Right lung (tissue), 5 donors: ENCODE results near the gene CRISPLD2. TPM values are rescaled to one million over a fixed set of nuclear protein-coding genes. Genes with fewer than 3 reads are reported as not detected.
"Not testable (repeated sequence)": the region's sequence is repeated elsewhere in the genome, so short reads cannot be mapped to it uniquely, and the experiment has no call there.

Source experiments
- DNase-seq, 2 donors: peaks; one replicate each; pipeline ENCODE4 v3.0.0-alpha.2; 2013
- polyA plus RNA-seq, 5 donors: library from polyadenylated mRNA; unstranded; fragments of 120-200 nt; gene quantifications; one replicate each; pipeline versions ENCODE4 v1.2.1 to v1.2.3, GENCODE V29; 2013; ENCODE audit warnings: inconsistent platforms in 1 of 5, low replicate concordance in 1 of 5; ENCODE audit not compliant: insufficient read length in 5 of 5, insufficient read depth in 1 of 5

CRISPLD2 gene
- polyA plus RNA-seq, 5 donors, result 12.0 to 33.8 (median 20.6) TPM

DNA sequence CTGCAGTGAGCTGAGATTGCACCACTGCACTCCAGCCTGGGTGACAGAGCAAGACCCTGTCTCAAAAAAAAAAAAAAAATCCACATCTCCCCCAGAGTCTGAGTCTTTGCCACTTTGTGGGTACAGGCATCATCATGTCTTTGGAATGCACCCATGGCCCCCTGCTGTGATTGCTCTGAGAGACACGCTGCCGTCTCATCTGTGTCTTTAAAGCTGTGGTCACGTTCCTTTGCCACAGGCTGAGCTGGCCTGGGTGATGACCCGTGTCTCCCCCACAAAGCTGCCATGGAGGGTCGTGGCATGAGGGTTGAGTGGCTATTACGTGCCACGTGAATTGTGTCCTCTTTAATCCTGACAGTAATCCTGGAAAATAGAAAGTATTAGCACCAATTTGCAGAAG lies 20.2 kb downstream of the CRISPLD2 start:
- no peak for DNase-seq

DNA sequence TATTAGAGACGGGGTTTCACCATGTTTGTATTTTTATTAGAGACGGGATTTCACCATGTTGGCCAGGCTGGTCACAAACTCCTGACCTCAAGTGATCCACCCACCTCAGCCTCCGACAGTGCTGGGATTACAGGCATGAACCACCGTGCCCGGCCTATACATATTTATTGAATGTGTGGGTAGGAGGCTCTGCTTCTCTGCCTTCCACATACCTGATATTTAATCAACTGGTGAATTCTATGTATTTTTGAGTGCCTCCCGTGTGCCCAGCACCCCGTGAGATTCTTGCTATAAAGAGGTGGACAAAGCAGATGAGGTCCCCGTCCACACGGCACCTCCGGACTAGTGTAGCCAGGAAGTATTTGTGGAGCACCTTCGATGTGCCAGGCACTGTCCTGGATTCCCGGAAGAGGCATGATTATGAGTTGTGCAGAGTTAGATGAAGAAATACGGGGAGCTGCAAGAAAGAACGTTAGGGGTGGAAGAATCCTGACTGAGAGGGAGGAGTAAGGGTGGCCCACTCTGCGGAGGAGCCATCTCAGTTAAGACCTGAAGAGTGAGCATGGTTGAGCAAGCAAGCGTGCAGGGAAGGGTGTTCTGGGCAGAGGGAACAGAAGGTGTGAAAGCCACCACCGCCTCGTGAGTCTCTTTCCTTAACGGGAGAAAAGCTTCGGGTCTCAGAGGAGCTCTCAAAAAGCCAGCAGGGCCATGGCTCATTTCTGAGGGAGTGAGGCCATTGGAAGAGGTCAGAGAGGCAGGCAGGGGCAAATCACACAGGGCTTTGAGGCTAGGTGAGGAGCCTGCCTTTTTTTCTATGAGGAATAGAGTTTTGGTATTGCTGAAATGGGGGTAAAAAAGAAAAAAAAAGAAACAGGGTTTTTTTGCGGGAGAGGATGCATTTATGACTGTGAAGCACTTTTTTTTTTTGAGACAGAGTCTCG lies 21.2 kb downstream of the CRISPLD2 start:
- DNase-seq, result no peak

GRCh38 chr16:84841787-84842300 lies 22.1 kb downstream of the CRISPLD2 start:
- DNase-seq, result peak; percentile 55

DNA sequence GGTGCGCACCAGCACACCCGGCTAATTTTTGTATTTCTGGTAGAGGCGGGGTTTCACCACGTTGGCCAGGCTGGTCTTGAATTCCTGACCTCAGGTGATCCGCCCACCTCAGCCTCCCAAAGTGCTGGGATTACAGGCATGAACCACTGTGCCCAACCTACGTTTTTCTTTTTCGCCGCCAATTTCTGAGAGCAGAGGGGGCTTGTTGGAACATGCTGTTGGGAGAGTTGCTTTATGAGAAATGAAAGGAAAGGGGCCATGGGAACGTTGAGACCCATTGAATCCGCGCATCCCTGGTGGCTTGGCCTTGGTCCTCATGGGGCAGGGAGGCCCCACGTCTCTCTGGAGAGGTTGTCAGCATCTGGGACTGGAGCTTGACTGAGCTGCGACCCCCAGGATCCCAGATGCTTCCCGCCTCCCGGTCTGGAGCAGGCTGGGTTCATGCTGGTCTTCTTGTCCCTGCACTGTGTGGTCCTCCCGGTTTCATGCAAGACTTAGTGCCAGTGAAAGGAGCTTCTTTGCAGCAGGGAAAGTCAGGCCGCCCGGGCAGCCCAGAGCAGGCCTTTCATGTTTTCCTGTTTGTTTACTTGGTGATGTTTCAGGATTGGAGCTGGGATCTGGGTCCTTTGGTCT lies 22.8 kb downstream of the CRISPLD2 start:
- no peak for DNase-seq

DNA sequence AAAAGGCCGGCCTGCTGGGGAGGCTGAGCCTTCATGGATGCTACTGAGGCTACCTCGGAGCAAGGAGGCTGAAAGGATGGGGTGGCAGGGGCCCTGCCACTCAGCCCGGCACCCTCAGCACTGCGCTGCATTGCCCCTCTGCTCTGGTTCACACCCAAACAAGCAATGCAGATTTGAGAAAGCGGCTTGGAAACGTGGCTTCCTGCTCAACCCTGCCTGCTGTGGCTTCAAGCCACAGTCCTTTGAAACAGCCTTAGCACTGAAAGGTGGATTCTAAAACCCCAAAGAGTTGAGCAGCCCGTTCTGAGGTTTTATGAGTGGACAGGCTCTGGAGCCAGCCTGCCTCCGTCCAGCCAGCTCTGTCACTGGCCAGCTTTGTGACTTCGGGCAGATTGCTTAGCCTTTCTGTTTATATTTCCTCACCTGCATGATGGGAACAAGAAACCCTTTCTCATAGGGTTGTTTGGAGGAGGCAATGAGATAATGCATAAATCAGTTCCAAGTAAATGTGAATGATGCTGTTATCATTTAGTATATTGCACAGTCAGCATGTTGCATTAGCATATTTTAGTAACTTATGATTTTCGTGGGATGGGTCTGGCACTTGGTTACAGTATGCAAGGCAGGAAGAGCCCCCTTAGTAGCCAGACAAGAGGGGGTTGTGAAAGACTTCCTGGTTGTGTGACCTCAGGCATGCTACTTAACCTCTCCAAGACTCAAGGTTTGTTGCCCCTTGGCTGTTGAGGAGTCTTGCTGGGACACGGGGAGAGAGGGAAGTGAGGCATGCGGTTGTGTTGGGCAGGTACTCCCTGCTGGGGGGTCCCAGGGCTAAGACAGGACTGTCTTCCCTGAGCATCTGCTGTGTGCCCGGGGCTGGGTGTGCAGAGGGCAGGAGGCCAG lies 23.6 kb downstream of the CRISPLD2 start:
- no peak for DNase-seq

GRCh38 chr16:84844049-84844350 lies 24.2 kb downstream of the CRISPLD2 start:
- DNase-seq, result no peak

GRCh38 chr16:84844559-84845495 lies 25.0 kb downstream of the CRISPLD2 start:
- no peak for DNase-seq

DNA sequence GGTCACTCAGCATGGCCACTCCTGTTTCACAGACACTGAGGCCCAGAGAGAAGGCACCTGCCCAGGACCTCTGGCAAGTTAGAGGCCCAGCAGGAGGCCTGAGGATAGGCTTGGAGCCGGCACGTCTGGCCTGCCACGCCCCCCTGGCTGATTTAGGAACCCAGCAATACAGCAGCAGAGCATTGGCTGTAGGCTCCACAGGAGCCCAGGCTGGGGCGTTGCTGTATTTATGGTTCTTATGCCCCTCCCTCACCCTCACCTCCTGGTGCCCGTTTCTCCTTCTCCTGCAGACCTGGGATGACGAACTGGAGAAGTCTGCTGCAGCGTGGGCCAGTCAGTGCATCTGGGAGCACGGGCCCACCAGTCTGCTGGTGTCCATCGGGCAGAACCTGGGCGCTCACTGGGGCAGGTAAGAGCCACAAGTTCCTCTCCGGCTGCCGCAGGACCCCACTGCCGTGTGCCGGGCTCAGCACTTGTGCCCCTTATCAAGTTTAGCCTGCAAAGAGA lies 25.8 kb downstream of the CRISPLD2 start:
- DNase-seq, result no peak

GRCh38 chr16:84847564-84848355 lies 28.0 kb downstream of the CRISPLD2 start:
- no peak for DNase-seq

DNA sequence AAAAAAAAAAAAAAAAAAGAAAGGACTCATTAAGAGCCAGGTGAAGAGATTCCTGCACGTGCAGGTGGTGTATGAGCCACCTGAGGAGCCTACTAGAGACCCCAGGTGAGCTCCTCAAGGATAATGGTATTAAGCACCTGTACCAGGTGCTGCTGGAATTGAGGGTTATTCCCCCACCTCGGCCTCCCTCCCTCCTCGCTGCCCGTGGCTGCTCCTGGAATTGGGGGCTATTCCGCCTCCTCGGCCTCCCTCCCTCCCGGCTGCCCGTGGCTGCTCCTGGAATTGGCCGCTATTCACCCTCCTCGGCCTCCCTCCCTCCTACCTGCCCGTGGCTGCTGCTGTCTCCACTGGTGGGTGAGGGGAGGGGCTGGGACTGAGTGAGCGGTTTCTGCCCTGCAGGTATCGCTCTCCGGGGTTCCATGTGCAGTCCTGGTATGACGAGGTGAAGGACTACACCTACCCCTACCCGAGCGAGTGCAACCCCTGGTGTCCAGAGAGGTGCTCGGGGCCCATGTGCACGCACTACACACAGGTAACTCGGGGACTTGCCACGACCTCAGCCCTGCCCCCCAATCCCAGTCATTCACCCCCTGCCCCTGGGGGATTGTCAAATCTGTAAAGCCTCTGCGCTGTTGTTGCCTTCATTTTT lies 29.3 kb downstream of the CRISPLD2 start:
- DNase-seq, result no peak

DNA sequence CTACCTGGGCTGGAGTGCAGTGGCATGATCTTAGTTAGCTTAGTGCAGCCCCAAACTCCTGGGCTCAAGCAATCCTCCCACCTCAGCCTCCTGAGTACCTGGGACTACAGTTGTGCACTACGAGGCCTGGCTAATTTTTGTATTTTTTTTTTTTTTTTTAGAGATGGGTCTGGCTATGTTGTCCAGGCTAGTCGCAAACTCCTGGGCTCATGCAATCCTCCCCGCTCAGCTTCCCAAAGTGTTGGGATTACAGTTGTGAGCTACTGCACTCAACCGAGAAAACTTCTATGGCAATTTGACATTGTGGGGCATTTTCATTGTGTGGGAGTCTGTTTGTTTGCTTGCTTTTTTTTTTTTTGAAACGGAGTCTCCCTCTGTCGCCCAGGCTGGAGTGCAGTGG lies 30.0 kb downstream of the CRISPLD2 start:
- DNase-seq, result no peak

DNA sequence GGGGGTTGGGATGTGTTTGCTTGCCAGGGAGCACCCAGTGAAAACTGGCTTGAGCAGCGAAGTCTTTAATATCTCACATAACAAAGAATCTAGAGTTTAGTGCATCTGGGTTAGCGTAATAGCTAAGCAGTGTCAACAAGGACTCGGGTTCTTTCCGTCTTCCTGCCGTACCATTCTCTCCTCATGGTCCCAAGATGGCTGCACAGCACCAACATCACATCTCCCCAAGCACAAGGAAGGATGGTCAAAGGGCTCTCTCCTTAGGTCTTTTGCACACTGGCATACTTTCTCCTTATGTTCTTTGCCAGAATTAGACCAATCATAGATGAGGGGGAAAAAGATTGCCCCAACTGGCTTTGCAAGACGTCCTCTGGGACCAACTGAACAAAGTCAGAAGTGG lies 30.9 kb downstream of the CRISPLD2 start:
- DNase-seq, result no peak

GRCh38 chr16:84851192-84852127 lies 31.7 kb downstream of the CRISPLD2 start:
- peak in 1 of 2 donors; percentile 42 for DNase-seq

GRCh38 chr16:84853534-84853933 lies 33.7 kb downstream of the CRISPLD2 start:
- DNase-seq, result no peak

- DNase-seq, result no peak
These were observed 35.0 kb downstream of the CRISPLD2 start for GRCh38 chr16:84854759-84855158.

- not testable (repeated sequence) for DNase-seq
These were observed 35.8 kb downstream of the CRISPLD2 start for GRCh38 chr16:84855435-84856202.

DNA sequence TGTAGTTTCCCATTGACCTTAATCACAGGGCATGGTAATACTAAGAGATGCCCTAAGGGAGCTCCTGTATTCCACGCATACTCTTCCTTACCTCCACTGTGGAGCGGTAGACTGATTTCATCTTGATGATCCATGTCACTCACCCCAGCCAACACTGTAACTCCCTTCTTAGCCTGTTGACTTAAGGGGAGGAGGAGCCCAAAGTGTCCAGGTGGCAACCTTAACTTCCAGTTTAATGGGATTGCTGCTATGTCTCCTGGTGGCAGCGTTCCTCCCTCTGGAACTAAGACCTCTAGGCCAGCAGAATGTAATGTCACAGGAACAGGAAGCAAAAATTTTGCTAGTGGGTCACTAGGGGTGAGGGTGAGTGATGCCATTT lies 36.4 kb downstream of the CRISPLD2 start:
- DNase-seq, result not testable (repeated sequence)
